Lower lobe of right lung (tissue), 2 donors: ENCODE results near the gene STK39. TPM values are rescaled to one million over a fixed set of nuclear protein-coding genes. Genes with fewer than 3 reads are reported as not detected.

Experiments
- ATAC-seq, 2 donors: fragments of 200-7000 bp; cut with Tn5 transposase; one replicate each; pipeline ENCODE4 v1.9.1; 2020 to 2022; ENCODE audit warnings: mild to moderate bottlenecking in 2 of 2, moderate library complexity in 2 of 2
- DNase-seq: peaks from one replicate; pipeline ENCODE4 v3.0.0-alpha.2; 2020
- H3K27ac ChIP-seq: fragments of 200-600 bp; one replicate; pipeline ENCODE4 v1.8.0; 2022
- H3K27me3 ChIP-seq: fragments of 200-600 bp; one replicate; pipeline ENCODE4 v1.8.0; 2022; ENCODE audit warnings: low read depth
- H3K36me3 ChIP-seq: fragments of 200-600 bp; one replicate; pipeline ENCODE4 v1.8.0; 2022; ENCODE audit warnings: mild to moderate bottlenecking
- H3K4me1 ChIP-seq: fragments of 200-600 bp; one replicate; pipeline ENCODE4 v1.8.0; 2022
- H3K4me3 ChIP-seq: fragments of 200-600 bp; one replicate; pipeline ENCODE4 v1.8.0; 2022; ENCODE audit warnings: mild to moderate bottlenecking
- H3K9me3 ChIP-seq: fragments of 200-600 bp; one replicate; pipeline ENCODE4 v1.8.0; 2022
- intact Hi-C: fragments of 100-400 bp; cut with DNase I; formaldehyde crosslinking; loops from one replicate; pipeline ENCODE4 v1.11.0; 2022
- total RNA-seq: library from RNA; stranded (reverse); fragmentation: NEBNext Ultra II Directional; extraction: Animal tissue kit (Norgen Biotek cat#: 25700); gene quantifications from one replicate; pipeline ENCODE4 v1.2.1, GENCODE V29; 2021
- TF ChIP-seq, protein P1 (sequence below): fragments of 200-600 bp; IDR thresholded peaks from one replicate; pipeline ENCODE4 v1.8.0; 2022; ENCODE audit warnings: antibody characterized with exemption, mild to moderate bottlenecking
- donor health status: DM: no; HTN: yes; CAD: no; lungs with severe emphysema.

The STK39 gene
- total RNA-seq, 1 donor from 2014 or later, result 12.6 TPM

DNA sequence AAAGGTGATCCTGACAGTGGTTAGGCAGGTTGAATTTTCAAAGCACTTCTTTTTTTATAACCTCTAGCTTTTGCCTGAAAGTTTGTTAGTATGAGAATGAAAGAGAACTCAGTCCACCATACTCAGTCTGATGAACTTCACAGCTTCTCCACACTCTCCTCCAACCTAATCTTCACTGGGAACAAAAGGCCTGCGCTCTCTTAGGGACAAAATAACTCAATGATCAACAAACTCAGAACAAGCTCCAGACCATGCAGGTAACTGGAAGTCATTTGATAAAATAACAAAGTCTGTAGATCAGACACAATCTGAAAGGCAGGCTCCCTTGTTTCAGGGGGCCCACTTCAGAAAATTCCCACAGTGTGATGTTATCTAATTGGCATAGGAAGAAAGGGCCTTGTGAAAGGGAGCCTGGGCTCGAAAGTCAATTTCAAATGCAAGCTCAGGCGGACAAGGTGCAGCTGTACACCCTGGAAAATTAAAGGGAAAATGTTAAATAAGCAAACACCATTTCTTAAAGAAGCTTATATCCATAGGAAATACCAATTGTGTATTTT lies 142.2 kb downstream of the STK39 start:
- ATAC-seq, result no peak

DNA sequence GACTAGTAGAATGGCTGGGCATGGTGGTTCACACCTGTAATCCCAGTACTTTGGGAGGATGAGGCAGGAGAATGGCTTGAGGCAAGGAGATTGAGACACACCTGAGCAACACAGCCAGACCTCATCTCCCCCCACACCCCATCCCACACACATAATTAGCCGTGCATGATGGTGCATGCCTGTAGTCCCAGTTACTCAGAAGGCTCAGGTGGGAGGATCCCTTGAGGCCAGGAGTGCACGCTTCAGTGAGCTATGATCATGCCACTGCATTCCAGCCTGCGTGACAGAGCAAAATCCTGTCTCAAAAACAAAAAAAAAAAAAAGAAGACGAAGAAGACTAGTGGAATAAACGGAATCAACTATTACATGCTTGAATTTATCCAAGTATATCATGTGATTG lies 150.0 kb downstream of the STK39 start:
- no peak for ATAC-seq
- Histone ChIP-seq H3K9me3 (no peaks in the 10 kb centered on the region), H3K4me1 (no peaks in the 10 kb centered on the region), H3K27me3 (no peaks in the 10 kb centered on the region), H3K36me3 (no peaks in the 10 kb centered on the region), H3K27ac (no peak overlapping the region), H3K4me3 (no peak overlapping the region)
- no peak for DNase-seq
- intact Hi-C loops, result no loop called here
- TF ChIP-seq, protein P1, sequence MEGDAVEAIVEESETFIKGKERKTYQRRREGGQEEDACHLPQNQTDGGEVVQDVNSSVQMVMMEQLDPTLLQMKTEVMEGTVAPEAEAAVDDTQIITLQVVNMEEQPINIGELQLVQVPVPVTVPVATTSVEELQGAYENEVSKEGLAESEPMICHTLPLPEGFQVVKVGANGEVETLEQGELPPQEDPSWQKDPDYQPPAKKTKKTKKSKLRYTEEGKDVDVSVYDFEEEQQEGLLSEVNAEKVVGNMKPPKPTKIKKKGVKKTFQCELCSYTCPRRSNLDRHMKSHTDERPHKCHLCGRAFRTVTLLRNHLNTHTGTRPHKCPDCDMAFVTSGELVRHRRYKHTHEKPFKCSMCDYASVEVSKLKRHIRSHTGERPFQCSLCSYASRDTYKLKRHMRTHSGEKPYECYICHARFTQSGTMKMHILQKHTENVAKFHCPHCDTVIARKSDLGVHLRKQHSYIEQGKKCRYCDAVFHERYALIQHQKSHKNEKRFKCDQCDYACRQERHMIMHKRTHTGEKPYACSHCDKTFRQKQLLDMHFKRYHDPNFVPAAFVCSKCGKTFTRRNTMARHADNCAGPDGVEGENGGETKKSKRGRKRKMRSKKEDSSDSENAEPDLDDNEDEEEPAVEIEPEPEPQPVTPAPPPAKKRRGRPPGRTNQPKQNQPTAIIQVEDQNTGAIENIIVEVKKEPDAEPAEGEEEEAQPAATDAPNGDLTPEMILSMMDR, result no peak

More for the DNA sequence above, 142.2 kb downstream of the STK39 start:
- DNase-seq, result no peak
- H3K4me1 ChIP-seq, result no peaks in the 10 kb centered on the region
- no peaks in the 10 kb centered on the region for H3K36me3 ChIP-seq
- H3K27me3 ChIP-seq, result no peaks in the 10 kb centered on the region
- H3K27ac ChIP-seq, result no peak overlapping the region
- intact Hi-C loops, result no loop called here
- H3K4me3 ChIP-seq, result no peak overlapping the region
- no peaks in the 10 kb centered on the region for H3K9me3 ChIP-seq
- TF ChIP-seq, protein P1, result no peak

DNA sequence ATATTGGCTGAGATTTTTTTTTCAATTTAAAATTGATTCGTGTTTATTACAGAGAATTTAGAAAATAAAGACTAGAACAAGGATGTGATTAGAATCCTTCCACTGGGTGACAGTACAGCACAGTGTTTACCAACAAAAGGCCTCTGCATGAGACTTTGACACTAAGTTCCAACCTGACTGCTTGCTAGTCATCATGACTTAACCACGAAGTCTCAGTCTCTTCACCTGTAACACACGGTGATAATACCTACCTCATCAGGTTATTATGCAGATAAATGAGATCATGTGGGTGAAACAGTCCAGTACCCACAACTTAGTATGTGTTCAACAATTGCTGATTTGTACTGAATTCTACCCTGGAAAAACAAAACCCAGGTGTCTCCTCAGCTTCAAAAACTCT lies 151.2 kb downstream of the STK39 start:
- H3K9me3 ChIP-seq, result no peaks in the 10 kb centered on the region
- H3K4me3 ChIP-seq, result no peak overlapping the region
- no peak overlapping the region for H3K27ac ChIP-seq
- no peaks in the 10 kb centered on the region for H3K36me3 ChIP-seq
- ATAC-seq (no peak), DNase-seq (no peak)
- H3K27me3 ChIP-seq, result no peaks in the 10 kb centered on the region
- intact Hi-C loops, result no loop called here
- H3K4me1 ChIP-seq, result no peaks in the 10 kb centered on the region
- TF ChIP-seq, protein P1, result no peak

DNA sequence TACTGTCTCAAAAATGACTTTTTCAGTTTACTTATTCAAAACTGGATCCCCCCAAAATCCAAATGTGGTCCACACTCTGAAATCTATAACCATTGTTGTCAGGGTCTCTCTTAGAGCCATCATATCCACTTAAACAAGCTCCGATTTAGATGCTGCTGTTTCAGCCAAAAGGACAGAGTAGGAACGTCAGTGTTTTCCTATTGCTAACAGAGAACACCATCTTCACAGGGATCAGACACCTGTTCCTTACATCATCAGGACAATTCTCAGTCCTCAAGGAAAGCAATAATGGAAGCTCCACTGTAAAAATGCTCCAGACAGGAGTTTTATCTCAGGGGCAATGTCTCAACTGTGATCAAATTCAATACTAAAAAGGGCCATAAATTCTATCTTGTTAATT lies 155.4 kb downstream of the STK39 start:
- Histone ChIP-seq H3K4me1 (no peaks in the 10 kb centered on the region), H3K27me3 (no peaks in the 10 kb centered on the region), H3K36me3 (no peaks in the 10 kb centered on the region), H3K9me3 (no peaks in the 10 kb centered on the region), H3K27ac (no peak overlapping the region), H3K4me3 (no peak overlapping the region)
- DNase-seq, result no peak
- ATAC-seq, result no peak
- TF ChIP-seq, protein P1, result no peak
- intact Hi-C loops, result no loop called here

DNA sequence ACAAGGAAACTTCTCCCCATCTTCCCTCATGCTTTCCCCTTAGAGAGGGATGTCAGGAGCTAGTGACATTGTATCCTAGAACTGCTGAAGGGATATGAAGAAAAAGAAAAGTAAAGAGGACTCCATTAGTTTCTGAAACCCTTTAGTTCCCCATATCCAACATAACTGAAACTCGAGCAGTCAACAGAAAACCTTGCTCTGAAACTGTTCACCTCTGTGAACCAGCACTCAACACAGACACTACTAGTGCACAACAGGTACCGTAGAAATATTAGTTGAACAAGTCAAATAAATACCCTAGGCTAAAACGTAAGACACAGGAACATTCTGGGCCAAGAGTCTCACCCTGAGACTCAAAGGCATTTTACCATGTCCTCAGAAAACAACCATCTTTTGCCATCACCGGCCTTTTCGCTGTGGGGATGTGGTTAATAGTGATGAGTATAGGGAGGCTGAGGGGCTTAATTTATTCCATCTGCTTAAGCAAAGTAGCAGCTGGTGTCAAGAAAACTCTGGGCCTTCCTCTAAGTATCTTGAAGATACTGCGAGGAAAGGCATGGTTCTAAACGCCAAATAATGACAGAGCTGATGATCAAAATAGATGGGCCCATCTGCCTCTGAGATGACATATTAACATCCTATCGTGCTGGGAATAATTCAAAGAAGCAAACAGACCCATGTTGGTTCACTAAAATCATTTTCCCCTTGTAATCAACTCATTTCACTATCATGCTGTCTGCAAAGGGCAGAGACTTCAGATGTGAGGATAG lies 156.8 kb downstream of the STK39 start:
- intact Hi-C loops, result no loop called here
- TF ChIP-seq, protein P1, result no peak
- no peaks in the 10 kb centered on the region for H3K36me3 ChIP-seq
- ATAC-seq, result no peak
- no peaks in the 10 kb centered on the region for H3K9me3 ChIP-seq
- DNase-seq, result no peak
- H3K4me3 ChIP-seq, result no peak overlapping the region
- H3K27ac ChIP-seq, result no peak overlapping the region
- H3K4me1 ChIP-seq, result no peaks in the 10 kb centered on the region
- H3K27me3 ChIP-seq, result no peaks in the 10 kb centered on the region
